DMS 273 treated with DMSO at 0.1 percent for 48 hours (cell line): ENCODE measurements around the gene OPA3.

Source experiments
- DNase-seq: peaks from one replicate; lab custom pipeline; 2025; lab: John Stamatoyannopoulos, UW

OPA3 gene

GRCh38 chr19:45564131-45564780, 20.3 kb downstream of the OPA3 start:
- no peak for DNase-seq

- no peak for DNase-seq
Observed at GRCh38 chr19:45560686-45561085, 23.9 kb downstream of the OPA3 start.

GRCh38 chr19:45560038-45560437, 24.6 kb downstream of the OPA3 start:
- no peak for DNase-seq

GRCh38 chr19:45558399-45558878, 26.2 kb downstream of the OPA3 start:
- no peak for DNase-seq

GRCh38 chr19:45556835-45557234, 27.8 kb downstream of the OPA3 start:
- no peak for DNase-seq

- DNase-seq, result no peak
Observed at GRCh38 chr19:45554481-45554880, 30.1 kb downstream of the OPA3 start.

- DNase-seq, result no peak
Observed at GRCh38 chr19:45553464-45553863, 31.1 kb downstream of the OPA3 start.

GRCh38 chr19:45547965-45548609, 36.5 kb downstream of the OPA3 start:
- no peak for DNase-seq

- DNase-seq, result no peak
Observed at GRCh38 chr19:45547211-45547770, 37.3 kb downstream of the OPA3 start.

- DNase-seq, result no peak
Observed at GRCh38 chr19:45542234-45542668, 42.4 kb downstream of the OPA3 start.

GRCh38 chr19:45539459-45539858, 45.1 kb downstream of the OPA3 start:
- no peak for DNase-seq

- DNase-seq, result no peak
Observed at GRCh38 chr19:45531349-45531748, 53.3 kb downstream of the OPA3 start.

GRCh38 chr19:45529420-45529785, 55.2 kb downstream of the OPA3 start:
- no peak for DNase-seq

GRCh38 chr19:45528744-45529419, 55.7 kb downstream of the OPA3 start:
- DNase-seq, result no peak

GRCh38 chr19:45528149-45528743, 56.4 kb downstream of the OPA3 start:
- no peak for DNase-seq

- DNase-seq, result no peak
Observed at GRCh38 chr19:45527731-45528130, 56.9 kb downstream of the OPA3 start.

- no peak for DNase-seq
Observed at GRCh38 chr19:45526971-45527370, 57.6 kb downstream of the OPA3 start.

GRCh38 chr19:45526143-45526542, 58.5 kb downstream of the OPA3 start:
- DNase-seq, result peak; percentile 28

- DNase-seq, result no peak
Observed at GRCh38 chr19:45524575-45525129, 60.0 kb downstream of the OPA3 start.

- peak; percentile 84 for DNase-seq
Observed at GRCh38 chr19:45523642-45524256, 60.9 kb downstream of the OPA3 start.
